ENCODE measurements around the gene WDR70.
"Not testable (repeated sequence)": the region's sequence is repeated elsewhere in the genome, so short reads cannot be mapped to it uniquely, and the experiment has no call there.

Gene WDR70

GRCh38 chr5:37454402-37455055 is 75.4 kb downstream of the WDR70 start:
- DNase-seq: peak; percentile 36

- DNase-seq: not testable (repeated sequence)
Measured at GRCh38 chr5:37463191-37464051, 84.3 kb downstream of the WDR70 start.

DNA sequence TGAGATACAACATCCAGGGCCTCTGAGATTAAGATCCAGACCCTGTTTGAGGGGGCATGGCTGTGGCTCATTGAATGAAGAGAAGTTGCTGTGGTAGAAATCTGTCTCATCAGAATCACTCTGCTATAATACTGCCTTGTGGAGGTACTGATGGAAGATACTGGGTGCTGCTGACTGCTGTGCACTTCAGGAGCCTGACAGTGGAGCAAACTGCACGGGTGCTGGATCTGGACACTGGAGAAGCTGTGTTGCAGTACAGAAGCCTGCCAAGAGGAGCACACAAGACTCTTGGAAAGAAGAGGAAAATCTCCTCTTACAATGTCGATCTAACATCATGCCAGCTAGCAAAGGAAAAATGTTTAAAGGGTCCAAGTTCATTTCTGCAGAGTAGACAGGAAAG is 85.5 kb downstream of the WDR70 start:
- DNase-seq: not testable (repeated sequence)

DNA sequence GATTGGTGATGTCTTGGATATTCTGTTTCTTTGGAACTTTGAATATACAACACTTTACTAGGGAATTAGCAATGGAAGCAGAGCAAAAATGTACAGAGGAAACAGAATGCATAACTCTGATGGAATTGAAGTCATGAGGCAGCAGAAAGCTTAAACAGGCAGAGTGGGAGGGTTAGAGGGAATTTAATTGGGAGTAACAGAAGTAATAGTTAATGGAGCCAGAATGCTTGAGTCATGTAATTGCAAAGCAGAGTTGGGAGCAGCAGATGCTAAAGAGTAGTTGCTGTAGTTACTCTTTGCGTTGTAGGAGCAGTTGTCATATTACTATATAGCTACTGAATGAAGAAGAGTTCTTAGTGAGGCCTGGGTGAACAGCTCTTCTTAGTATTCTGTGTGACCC is 90.3 kb downstream of the WDR70 start:
- DNase-seq: peak; percentile 13

DNA sequence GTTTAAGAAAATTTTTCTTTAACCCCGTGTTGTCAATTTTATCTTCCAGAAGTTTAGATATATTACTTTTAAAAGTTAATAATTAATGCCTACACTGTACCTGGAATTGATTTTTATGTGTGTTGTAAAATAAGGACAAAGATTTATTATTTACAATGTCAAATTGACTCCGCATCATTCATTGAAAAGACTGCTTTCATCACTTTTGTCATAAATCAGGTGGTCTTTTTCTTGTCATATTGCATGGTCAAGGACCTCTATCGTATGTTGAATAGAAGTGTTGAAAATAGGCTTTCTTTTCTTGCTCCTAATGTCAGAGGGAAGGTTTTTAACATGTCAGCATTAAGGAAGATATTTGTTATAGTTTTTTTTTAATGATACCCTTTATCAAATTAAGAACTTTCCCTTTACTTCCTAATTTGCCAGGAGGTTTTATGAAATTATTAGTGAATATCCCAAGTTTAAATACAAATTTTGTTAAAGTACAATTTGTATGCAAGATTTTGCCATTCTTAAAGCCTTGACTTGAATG is 92.6 kb downstream of the WDR70 start:
- no peak for DNase-seq

- DNase-seq: no peak
Measured at GRCh38 chr5:37477426-37477825, 98.3 kb downstream of the WDR70 start.

- no peak for DNase-seq
Measured at GRCh38 chr5:37478121-37478894, 99.2 kb downstream of the WDR70 start.

GRCh38 chr5:37481395-37481794 is 102.3 kb downstream of the WDR70 start:
- not testable (repeated sequence) for DNase-seq

DNA sequence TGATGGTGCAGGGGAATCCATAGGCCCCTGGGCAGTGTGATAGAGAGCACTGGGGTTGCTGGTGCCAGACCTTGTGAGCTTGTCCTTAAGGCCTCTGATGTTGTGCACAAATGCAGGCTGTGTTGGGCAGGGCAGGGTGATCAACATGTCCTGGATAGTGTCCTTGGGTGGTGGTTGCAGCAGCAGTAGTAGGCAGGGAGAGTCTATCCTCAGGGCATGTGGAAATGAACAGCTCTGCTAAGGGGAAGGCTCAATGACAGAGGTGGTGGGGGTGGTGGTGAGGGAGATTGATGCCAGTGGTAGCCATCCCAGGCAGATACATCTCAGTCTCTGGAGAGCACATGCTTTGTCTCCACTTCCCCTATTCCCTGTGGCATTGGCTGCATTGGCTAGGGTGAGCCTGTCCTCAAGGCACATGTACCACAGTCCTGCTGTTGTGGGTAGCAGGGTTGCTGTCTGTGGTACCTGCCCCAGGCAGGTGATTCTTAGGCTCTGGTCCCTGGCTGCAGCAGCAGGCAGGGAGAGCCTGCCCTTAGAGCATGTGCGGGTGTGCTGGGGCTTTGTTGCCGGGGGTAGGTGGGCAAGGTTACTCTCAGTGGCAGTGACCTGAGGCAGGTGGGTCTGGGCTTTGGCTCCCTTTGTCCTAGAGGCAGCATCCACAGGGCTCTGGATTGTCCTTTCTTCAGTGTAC is 111.1 kb downstream of the WDR70 start:
- DNase-seq: no peak

GRCh38 chr5:37490931-37491330 is 111.8 kb downstream of the WDR70 start:
- no peak for DNase-seq

DNA sequence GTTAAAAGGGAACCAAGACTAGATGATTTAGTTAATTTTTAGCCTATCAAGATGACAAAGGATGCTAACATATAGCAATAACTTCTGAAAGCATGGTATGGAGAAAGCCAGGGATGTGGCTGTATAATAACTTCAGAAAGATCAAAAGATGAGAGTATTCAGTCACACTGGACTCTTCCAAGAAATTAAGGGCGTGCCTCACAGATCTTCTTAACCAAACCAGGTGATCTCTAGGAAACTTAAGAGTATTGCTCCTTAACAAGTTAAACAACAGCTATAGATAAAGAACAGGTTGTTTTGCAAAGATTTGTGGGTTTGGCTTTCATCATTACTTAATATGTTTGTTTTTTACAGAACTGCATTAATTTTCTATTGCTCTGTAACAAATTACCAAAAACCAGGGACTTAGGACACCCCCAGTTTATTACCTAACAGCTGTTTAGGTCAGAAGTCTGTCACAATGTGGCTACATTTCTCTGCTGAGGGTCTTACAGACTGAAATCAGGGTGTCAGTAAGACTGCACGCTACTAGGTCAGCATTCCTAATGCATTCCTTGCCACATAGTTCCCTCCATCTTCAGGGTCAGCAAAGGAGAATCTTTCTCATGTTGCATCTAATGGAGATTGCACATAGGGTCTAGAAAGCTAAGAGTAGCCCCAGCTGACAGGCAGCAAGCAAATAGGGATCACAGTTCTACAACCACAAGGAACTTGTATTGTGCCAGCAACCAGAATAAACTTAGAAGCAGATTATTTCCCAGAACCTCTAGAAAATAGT is 113.8 kb downstream of the WDR70 start:
- DNase-seq: peak; percentile 3

DNA sequence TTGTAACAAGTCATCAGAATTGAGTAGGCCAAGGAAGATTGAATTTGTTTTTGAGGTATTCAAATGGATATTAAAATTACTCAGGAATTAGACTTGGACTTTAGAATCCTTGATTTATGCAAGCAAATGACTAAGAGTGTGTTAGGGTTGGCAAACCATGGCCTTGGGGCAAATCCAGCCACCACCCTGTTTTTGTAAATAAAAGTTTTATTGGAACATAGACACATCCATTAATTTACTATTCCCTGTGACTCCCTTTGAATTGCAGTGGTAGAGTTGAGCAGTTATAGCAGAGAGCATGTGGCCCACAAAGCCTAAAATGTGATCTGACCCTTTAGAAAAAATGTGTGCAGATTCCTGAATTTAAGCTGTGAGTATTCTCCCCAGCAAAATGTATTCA is 115.6 kb downstream of the WDR70 start:
- no peak for DNase-seq

- peak; percentile 52 for DNase-seq
Measured at GRCh38 chr5:37495210-37495609, 116.1 kb downstream of the WDR70 start.

DNA sequence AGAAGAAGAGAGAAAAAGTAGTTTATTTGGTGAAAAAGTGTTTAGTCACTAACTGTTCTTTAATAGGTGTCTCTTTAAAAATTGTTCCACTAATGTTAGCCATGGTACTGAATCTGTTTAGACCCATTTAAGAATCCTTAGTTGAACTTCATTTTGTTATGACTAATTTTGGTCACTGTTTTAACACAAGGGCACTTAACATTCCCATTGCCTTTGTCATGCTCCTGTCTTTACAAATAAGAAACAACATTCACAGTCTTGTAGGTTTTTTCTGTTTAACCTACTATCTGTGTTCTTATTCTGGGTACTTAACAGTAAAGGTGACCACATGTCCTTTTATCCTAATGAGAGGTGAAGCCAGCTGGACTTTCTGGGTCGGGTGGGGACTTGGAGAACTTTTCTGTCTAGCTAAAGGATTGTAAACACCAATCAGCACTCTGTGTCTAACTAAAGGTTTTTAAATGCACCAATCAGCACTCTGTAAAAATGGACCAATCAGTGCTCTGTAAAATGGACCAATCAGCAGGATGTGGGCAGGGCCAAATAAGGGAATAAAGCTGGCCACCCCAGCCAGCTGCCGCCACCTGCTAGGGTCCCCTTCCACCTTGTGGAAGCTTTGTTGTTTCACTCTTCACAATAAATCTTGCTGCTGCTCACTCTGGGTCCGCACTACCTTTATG is 116.7 kb downstream of the WDR70 start:
- peak; percentile 83 for DNase-seq

- DNase-seq: no peak
Measured at GRCh38 chr5:37496902-37497445, 117.9 kb downstream of the WDR70 start.

- peak; percentile 15 for DNase-seq
Measured at GRCh38 chr5:37501152-37501551, 122.0 kb downstream of the WDR70 start.

DNA sequence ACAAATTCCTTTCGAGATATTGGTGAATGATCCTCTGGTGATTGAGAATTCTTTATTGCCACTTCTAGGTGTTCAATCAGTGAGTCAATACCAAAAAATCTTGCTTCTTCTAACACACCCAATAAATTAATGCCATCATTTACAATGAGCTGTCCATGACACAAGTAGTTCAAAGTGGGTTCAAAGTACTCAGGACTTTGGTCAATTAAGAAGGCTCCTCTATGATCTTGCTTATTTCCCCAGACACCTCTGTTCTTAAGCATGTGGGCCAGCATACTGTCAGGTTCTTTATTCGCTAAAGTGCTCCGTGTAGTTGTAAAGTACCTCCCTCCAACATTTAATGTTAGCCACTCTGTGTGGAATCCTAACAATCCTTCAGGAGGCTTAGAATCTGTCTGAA is 127.1 kb downstream of the WDR70 start:
- DNase-seq: no peak

DNA sequence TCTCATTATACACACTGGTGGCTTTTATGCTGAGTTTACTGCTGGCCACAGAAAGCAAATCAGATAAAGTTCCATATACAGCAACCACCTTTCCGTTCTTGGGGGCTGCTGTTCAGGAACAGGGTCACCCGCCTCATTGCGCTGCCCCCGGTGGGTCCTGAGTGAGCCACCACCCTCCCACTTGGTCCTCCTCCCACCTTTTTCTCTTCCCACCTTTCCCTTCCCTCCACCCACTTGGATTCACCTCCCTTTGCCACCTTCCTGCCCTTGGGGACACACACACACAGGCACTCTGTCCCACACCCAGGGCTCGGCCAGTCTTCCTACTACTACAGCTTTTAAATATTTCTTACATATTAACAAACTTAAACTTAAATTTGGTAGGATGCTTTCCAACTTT is 127.6 kb downstream of the WDR70 start:
- DNase-seq: no peak

DNA sequence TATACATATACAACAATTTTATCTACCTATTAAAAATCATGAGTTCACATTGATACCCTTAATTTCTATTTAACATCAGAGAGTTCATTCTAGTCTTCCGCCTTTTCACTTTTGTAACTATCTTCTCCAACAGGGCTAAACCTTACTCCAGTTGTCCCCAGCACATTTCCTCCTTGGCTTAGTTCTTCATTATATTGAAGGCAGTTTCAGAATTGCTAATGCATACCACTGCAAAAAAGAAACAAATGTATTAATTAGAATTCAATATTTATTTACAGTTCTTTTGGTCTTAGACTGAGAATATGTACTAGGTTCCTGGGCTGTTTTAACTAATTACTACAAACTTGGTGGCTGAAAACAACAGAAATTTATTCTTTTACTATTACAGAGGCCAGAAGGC is 132.5 kb downstream of the WDR70 start:
- DNase-seq: no peak

DNA sequence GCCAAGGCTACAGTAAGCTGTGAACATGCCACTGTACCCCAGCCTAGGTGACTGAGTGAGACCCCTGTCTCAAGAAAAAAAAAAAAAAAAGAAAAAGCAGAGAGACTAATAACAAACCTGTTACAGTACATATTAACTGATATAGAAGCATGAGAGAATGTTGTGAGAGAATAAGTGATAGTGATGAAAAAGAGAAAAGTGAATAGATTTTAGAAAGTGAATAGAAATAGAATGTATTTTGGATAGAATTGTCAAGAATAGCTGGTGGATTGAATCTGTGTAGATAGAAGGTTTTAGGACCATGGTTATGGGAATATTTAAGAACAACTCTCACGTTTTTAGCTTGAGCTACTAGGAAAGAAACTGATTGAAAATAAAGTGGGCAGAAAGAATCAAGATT is 135.8 kb downstream of the WDR70 start:
- no peak for DNase-seq

GRCh38 chr5:37517686-37518085 is 138.6 kb downstream of the WDR70 start:
- DNase-seq: no peak
